Measurements from ENCODE around the gene TGFBI. TPM values are rescaled to one million over a fixed set of nuclear protein-coding genes. Genes with fewer than 3 reads are reported as not detected.

The TGFBI gene
- total RNA-seq, 1 donor from 2014 or later, result 2.3 TPM

DNA sequence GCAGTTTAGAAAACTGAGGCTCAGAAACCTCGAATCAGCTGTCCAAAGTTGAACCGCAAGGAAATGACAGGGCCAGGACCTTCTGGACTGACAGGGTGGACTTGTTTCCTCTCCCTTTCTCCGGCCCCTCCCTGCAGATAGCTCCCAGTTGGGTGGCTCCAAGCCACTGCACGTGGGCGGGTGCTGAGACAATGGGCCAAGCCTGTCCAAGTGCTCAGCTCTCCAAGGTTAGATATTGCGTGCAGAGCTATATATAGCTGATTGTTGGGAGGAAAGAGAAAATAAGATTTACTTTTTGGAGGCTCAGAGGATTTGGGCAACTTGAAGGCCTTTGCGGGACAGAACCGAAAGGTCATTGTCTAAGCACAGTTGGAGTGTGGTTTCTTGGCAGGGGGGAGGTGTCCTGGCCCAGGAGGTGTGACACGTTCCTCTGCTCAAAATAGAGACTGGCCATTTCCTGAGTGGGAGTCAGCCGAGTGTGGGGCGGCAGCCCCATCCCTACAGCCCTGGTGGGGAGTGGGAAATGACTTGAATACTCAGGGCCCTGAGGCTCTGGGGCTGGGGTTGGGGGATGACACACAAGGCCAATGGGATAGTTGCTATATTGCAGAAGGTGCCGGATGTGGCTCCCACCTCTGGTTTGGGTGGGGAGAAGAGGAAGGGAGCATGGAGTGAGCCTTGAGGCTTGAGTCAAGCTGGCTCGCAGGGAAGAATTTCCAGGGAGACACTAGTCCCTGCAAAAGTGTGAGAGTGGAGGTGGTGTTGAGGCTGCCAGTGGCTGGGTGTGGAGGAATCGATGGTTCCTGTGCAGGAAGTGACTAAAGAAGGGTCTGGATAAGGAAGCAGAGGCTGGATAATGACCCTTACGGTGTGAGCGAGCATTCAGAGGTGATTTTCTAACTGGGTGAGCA lies 59.4 kb downstream of the TGFBI start:
- no peaks in the 10 kb centered on the region for H3K4me1 Mint-ChIP-seq (ENCODE audit: low read depth)
- no peaks in the 10 kb centered on the region for H3K36me3 Mint-ChIP-seq (ENCODE audit: insufficient read depth)
- DNase-seq (ENCODE audit: low spot score, unreplicated experiment), result no peak
- H3K27me3 Mint-ChIP-seq, result no peaks in the 10 kb centered on the region
- H3K27ac Mint-ChIP-seq, result no peak overlapping the region
- no peaks in the 10 kb centered on the region for H3K9me3 Mint-ChIP-seq (ENCODE audit: low read depth)
- no peak overlapping the region for H3K4me3 Mint-ChIP-seq (ENCODE audit: low read depth)
- TF ChIP-seq, protein P1, sequence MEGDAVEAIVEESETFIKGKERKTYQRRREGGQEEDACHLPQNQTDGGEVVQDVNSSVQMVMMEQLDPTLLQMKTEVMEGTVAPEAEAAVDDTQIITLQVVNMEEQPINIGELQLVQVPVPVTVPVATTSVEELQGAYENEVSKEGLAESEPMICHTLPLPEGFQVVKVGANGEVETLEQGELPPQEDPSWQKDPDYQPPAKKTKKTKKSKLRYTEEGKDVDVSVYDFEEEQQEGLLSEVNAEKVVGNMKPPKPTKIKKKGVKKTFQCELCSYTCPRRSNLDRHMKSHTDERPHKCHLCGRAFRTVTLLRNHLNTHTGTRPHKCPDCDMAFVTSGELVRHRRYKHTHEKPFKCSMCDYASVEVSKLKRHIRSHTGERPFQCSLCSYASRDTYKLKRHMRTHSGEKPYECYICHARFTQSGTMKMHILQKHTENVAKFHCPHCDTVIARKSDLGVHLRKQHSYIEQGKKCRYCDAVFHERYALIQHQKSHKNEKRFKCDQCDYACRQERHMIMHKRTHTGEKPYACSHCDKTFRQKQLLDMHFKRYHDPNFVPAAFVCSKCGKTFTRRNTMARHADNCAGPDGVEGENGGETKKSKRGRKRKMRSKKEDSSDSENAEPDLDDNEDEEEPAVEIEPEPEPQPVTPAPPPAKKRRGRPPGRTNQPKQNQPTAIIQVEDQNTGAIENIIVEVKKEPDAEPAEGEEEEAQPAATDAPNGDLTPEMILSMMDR (IDR thresholded peaks at IDR 0.05; ENCODE audit: unreplicated experiment), result no peak

DNA sequence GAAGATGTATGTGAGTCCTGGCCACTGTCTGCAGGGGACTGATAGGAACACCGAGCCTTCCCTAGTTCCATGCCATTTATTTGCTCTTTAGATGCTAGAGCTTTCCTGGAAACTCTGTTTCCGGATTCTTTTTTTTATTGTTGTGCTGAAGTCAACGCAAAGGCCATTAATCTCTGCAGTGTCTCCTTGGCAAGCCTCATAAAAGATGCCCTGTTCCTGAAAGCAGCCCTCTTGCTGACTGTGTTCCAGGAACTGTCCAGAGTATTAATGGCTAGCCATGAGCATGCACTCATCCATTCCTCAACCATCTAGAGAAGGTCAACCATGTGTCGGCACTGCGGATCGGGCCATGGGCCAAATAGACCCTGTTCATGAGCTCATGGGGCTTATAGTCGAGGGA lies 61.0 kb downstream of the TGFBI start:
- H3K4me1 Mint-ChIP-seq (ENCODE audit: low read depth), result peaks cover 4% of the 10 kb centered on the region
- H3K4me3 Mint-ChIP-seq (ENCODE audit: low read depth), result no peak overlapping the region
- DNase-seq (ENCODE audit: low spot score, unreplicated experiment), result no peak
- TF ChIP-seq, protein P1 (IDR thresholded peaks at IDR 0.05; ENCODE audit: unreplicated experiment), result no peak
- no peak overlapping the region for H3K27ac Mint-ChIP-seq
- peaks cover under 1% of the 10 kb centered on the region for H3K27me3 Mint-ChIP-seq
- no peaks in the 10 kb centered on the region for H3K36me3 Mint-ChIP-seq (ENCODE audit: insufficient read depth)
- H3K9me3 Mint-ChIP-seq (ENCODE audit: low read depth), result no peaks in the 10 kb centered on the region

DNA sequence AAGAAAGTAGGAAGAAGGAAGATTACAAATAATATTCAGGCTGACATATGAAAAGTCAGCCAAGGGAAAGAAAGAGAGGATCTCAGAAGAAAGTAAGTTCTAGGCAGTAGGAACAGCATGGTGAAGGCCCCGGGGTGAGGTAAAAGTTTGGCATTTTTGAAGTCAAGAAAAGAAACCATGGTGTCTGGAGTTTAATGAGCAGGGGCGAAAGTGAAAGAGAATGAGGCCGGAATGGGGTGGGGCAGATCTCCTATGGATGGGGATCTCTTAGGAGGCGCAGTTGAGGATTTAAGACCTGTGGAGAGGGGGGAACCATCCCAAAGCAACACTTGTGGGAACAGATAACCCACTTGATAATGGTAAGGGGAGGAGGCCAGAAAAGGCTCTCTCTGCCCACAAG lies 61.5 kb downstream of the TGFBI start:
- Mint-ChIP-seq H3K4me1 (ENCODE audit: low read depth) (peaks cover 7% of the 10 kb centered on the region), H3K36me3 (ENCODE audit: insufficient read depth) (no peaks in the 10 kb centered on the region), H3K27me3 (peaks cover 5% of the 10 kb centered on the region), H3K27ac (no peak overlapping the region), H3K4me3 (ENCODE audit: low read depth) (no peak overlapping the region), H3K9me3 (ENCODE audit: low read depth) (no peaks in the 10 kb centered on the region)
- DNase-seq (ENCODE audit: low spot score, unreplicated experiment), result no peak
- TF ChIP-seq, protein P1 (IDR thresholded peaks at IDR 0.05; ENCODE audit: unreplicated experiment), result no peak

DNA sequence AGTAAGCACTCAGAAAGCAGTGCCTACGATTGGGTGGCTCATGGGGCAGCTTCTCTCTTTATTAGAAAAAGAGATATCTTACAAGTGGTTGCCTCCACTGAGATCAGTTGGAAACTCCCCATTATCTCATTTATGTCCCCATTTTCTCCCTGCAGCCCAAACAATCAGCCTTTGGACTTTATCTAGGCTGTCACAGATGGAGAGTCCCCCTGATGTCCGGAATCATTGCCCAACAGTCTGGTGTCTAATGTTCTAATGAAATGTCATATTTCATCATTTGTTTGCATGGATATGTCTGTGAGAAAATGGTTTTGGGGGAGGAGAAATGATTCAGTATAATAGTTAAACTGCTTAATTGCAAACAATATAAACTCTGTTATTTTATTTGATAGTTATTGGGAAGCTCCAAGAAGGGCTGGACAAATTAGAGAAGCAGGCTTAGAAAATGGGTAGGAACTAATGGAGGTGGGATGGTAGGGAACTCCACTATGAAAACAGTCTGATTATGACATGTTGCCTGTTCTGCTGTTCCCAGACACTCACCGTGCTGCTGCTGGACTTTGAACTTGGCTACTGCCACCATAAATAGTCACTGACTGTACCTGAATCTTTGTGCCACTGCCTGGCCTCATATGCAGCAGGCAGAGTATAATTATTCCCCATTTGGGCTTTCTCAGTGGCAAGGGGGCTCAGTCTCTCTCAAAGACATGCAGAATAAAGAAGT lies 65.6 kb downstream of the TGFBI start:
- H3K36me3 Mint-ChIP-seq (ENCODE audit: insufficient read depth), result no peaks in the 10 kb centered on the region
- no peak overlapping the region for H3K27ac Mint-ChIP-seq
- H3K4me1 Mint-ChIP-seq (ENCODE audit: low read depth), result peaks cover 7% of the 10 kb centered on the region
- H3K4me3 Mint-ChIP-seq (ENCODE audit: low read depth), result no peak overlapping the region
- TF ChIP-seq, protein P1 (IDR thresholded peaks at IDR 0.05; ENCODE audit: unreplicated experiment), result no peak
- peaks cover 11% of the 10 kb centered on the region for H3K27me3 Mint-ChIP-seq
- H3K9me3 Mint-ChIP-seq (ENCODE audit: low read depth), result no peaks in the 10 kb centered on the region
- no peak for DNase-seq (ENCODE audit: low spot score, unreplicated experiment)

DNA sequence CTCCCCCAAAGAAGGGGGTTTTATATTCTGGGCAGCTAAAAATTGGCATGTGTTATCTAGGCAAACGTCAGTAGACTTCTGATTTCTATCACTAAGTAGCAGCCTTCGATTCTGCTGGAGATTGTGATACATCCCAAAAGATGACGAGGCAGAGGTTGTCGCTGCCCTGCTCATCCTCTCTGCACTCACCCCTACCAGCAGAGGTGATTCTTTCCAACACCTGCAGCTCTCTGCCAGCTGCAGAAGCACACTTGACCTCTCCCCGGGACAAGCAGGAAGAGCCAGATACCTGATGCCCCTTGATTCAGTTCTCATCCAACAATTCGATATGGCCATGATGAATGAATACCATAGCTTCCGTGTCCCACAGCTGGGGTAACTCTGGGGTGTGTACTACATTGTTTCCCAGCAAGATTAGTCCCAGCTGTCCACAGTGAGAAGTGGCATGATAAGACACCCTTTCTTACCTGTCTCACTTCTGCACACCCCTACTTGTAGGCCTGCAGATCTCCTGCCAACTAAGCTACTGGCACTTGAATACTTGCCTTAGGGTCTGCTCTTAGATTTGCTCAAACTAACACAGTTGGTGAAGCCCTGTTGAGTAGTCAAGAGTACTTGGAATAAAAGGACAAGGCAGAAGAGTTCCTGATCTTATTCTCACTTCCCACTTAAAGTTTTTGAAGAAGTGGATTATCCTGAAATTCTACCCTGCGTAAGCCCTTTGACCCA lies 66.3 kb downstream of the TGFBI start:
- Mint-ChIP-seq H3K9me3 (ENCODE audit: low read depth) (no peaks in the 10 kb centered on the region), H3K27me3 (peaks cover 11% of the 10 kb centered on the region), H3K27ac (no peak overlapping the region), H3K36me3 (ENCODE audit: insufficient read depth) (no peaks in the 10 kb centered on the region), H3K4me3 (ENCODE audit: low read depth) (no peak overlapping the region), H3K4me1 (ENCODE audit: low read depth) (peaks cover 7% of the 10 kb centered on the region)
- DNase-seq (ENCODE audit: low spot score, unreplicated experiment), result no peak
- TF ChIP-seq, protein P1 (IDR thresholded peaks at IDR 0.05; ENCODE audit: unreplicated experiment), result no peak

All from progenitor cell of endocrine pancreas (in vitro differentiated cells).